Activated CD8-positive, alpha-beta memory T cell treated with anti-CD3 and anti-CD28 coated beads, Interleukin-2, amount 50 U/mL, for 1 hour (primary cell): ENCODE data around the gene ACOX2.
"Not testable (repeated sequence)": the region's sequence is repeated elsewhere in the genome, so short reads cannot be mapped to it uniquely, and the experiment has no call there.

ENCODE experiments used
- DNase-seq: peaks from one replicate; pipeline ENCODE4 v3.0.0-alpha.2; 2020; ENCODE audit errors: extremely low read depth

Gene ACOX2

DNA sequence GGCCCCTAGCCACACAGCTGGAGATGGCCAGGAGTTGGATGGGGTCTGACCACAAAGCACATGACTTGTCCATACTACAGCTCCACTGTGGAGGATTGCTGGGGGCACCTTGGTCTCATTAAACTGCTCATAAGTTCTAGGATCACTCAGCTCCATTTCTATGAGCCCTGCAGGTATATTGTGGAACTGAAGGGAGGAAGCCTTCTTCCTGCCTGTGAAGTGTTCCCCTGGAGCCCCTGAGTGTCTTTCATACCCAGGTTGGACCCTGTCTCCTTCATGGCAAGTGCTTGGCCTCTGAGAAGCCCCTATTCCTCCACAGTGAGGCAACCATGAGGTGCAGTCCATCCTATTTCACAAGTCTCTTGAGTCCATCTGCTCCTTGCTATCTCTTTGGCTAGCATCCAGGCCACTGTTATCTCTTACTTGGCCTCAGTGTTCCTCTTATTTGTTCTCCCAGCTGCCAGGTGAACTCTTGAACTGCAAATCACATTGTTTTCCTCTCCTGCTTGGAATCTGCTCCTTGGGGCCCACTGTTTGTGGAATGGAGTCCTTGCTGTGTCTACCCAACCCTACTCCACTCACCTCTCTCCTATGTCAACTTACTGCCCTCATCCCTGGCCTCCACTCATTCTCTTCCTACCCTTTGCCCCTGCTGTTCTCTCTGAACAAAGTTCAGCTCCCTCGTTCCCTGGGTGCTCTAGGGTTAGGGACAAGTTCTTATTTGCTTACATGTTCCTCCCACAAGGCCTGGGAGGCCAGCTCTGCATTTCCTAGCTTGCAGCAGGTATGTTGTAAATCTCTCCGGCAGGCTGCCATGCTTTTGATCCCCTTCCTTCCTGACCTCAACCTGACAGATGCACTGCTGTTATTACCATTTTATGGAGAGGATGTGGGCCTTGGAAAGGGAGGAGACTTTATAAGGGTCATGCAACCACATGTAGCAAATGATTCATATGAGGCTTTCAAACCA lies 1.2 kb downstream of the ACOX2 start:
- DNase-seq, result no peak

DNA sequence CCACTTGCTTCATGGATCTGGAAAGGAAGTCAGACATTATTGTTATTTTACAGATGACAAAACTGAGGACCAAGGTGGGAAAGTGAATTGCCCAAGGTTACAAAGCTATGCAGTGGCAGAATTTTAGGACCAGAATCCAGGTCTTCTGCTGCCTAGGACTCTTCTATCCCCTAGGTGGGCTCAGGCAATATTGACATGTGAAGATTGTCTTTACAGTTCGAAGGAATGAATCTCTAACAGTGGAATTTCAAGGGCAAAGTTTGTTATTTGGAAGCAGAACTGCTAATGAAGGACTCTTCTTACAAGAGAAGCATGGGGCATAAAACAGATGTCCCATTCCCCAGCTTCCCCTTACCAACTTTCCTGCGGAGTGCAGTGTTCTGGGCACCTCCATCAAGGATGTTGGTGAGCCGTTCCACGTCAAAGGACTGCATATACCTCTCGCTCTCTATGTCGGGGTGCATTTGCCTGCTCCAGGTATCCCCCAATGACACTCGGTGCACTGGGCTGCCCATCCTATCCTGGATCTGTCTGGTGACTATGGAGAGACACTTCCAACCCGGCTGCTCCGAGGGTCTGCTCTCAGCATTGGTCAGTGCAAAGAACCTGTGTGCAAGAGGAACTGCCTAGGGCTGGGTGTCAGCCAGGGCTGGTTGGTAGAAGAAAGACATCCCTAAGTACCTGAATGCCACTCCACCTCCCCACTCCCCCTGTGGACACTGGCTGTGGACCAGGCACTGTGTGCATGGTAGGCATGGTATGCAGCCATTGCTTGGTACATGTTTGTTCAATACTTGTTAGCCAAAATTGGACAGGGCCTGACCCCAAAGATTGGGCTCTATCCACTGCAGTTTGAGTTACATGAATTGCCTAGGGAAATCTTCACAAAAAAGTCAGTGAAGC lies 2.1 kb downstream of the ACOX2 start:
- no peak for DNase-seq

DNA sequence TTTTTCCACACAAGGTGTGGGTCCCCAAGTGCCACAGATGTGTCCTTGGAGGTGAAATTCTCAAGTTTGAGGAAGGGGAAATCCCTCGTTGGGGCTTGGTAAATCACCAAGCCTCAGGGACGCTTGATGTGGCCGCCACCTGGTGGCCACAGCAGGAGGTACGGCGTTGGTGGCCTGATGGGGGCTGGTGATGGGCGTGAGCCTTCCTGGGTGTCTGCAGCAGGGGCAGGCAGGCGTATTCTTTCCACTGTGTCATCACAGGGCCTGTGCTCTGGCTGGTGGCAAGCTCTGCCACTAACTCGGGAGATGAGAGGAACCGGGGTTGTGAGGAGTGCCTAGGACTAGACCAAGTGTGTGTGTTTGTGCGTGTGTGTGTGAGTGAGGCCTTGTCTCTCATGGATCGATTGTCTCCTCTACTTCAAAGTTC lies 4.2 kb downstream of the ACOX2 start:
- DNase-seq, result peak; percentile 36

DNA sequence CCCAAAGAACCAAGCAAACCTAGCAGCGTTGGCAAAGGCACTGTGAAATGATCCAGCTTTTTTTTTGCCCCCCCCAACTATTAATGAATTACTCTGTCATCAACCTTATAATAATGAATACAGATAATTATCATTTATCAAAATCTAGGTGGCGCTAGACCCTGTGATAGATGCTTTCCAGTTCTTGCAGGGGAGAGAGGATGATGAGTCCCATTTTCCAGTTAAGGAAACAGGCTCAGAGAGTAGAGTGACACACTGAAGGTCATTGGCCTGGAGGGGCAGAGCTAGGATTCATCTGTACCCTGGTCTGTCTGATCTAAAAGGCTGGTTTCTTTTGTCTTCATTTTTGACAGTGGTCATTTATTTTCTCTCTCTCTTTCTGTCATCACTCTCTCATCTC lies 5.0 kb downstream of the ACOX2 start:
- no peak for DNase-seq

DNA sequence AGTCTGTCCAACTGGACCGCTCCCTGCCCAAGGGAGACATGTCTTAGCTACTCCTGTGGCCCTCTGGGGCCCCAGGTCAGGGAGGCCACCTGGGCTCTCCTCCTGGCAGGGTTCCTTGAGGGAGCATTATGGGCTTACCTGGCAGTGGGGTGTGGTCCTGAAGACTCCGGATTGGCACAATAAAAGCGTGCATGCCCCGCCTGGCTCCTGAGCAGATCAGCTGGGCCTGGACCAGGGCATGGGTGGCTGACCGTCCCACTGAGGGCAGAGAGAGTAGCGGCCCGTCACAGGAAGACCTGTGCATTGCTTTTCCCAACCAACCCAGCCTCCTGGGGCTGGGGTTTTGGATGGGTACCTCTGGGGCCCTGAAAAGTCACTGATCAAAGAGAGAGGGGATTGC lies 5.4 kb downstream of the ACOX2 start:
- no peak for DNase-seq

DNA sequence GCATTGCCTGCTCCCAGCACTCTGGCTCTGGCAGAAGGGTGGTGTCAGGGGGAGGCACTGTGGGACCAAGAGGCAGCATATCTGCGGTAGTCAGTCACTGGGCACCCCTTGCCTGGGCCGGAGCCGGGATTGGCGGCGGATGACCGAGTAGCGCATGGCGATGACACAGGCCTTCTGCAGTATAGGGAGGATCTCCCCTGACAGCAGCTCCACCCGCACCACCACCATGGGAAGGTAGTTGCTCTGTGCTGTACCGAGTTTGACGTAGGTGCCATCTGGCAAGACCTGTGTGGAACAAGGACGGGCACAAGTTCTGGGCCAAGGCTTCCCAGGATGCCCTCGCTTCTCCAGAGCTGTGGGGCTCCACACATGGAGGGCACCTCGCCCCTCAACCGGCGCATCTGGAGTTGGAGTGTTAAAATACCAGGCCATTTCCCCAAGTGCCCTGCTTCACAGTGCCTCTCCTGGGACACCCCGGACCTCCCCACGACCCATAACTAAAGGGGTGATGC lies 6.6 kb downstream of the ACOX2 start:
- no peak for DNase-seq

DNA sequence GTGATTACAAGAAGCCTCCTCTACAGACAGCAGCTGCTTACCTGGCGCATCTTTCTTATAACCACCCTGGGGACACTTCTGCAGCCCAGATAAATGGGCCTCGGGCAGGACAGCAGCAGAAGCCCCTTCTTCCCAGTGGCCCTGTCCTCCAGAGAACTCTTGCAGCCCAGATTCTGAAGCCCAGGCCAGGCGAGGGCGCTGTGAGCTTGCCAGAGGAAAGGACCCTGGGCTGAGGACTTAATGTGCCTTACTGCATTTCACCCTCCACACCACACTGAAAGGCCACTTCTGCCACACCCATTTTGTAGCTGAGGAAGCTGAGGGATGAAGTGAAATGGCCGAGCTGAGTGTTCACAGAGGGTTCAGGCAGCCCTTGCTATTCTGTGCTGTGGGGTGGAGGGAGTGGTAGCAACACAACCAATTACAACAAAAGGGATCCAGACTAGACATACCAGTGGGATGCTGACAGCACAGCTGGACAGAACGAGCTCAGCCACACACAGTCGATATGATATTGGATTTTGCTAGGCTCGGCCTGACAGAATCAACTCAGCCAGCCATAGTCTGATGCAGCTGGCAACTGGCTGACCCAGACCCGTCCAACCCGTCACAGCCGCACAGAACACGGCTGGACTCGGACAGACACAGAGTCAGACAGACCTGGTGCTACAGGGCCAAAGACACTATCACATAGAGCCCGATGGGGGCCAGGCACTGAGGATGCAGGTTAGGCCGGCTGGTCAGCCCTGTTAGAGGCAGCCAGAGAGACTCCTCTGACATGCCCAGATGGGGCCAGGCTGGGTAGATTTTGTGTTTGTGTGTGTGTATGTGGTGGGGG lies 7.3 kb downstream of the ACOX2 start:
- no peak for DNase-seq

DNA sequence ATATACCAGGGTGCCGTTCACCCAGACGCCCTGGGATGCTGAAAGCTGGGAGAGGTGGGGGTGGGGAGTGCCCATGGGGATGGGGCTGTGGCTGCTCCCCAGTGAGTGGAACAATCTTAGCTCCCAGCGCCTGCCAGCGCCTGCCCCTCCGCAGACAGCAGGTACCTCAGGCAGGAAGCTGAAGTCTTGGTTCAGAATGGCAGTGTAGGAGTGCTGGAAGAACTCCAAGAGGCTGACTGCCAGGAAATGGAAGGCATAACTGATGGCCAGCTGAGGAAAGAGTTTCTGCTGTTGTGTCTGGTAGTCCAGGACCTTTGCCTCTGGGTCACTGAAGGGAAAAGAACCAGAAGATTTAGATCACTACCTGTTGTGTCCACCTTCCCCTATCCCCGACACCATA lies 8.4 kb downstream of the ACOX2 start:
- DNase-seq, result no peak

DNA sequence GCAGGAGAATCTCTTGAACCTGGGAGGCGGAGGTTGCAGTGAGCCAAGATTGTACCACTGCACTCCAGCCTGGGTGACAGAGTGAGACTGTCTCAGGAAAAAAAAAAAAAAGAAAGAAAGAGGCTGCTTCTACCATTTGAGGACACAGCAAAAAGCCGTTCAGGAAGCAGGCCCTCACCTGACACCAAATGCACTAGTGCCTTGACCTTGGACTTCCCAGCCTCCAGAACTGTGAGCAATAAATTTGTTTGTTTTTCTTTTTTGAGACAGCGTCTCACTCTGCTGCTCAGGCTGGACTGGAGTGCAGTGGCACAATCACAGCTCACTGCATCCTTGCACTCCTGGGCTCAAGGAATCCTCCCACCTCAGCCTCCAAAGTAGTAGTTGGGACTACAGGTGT lies 9.6 kb downstream of the ACOX2 start:
- DNase-seq, result not testable (repeated sequence)

DNA sequence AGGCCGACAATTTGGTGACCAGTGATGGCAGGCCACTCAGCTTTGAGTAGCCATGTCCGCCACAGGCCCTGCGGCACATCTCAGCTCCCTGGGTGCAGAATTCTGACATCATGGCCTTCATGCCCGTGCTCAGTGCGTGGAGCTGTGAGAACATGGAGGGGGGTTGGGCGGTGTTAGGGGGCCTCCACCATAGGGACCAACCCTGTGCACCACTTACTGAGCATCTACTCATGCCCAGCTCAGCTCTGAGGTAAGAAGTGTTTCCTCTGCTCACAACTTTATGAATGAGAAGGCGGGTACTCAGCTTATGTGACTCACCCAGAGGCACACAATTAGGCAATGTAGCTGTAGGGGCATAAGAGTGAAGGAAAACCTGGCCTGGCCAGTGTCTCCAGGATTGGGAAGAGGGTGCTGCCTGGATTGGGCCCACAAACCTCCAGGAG lies 10.5 kb downstream of the ACOX2 start:
- DNase-seq, result no peak

DNA sequence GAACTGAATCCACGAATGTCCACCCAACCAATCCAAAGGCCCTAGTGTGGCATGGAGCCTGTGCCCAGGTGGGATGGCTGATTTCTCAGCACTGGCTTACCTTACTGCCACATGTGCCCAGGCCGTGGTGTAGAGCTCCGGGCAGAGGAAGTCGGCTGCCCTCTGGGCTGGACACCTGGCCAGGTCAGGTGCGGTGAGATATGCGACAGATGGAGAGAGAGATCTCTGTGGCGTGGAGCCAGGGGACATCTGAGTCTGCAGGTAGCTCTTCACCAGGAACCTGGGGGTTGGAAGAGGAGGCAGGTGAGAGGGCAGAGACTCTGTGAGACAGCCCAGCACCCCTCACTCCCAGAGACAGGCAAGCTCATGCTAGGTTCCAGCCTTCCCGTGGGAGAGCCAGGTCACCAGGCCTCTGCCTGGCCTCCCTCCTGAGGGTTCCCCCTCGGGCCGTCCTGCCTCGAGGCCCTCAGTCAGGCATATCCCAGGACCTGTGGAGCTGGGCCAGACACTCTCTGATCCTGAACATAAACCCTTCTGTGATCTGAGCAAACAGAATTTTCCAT lies 12.6 kb downstream of the ACOX2 start:
- DNase-seq, result no peak

DNA sequence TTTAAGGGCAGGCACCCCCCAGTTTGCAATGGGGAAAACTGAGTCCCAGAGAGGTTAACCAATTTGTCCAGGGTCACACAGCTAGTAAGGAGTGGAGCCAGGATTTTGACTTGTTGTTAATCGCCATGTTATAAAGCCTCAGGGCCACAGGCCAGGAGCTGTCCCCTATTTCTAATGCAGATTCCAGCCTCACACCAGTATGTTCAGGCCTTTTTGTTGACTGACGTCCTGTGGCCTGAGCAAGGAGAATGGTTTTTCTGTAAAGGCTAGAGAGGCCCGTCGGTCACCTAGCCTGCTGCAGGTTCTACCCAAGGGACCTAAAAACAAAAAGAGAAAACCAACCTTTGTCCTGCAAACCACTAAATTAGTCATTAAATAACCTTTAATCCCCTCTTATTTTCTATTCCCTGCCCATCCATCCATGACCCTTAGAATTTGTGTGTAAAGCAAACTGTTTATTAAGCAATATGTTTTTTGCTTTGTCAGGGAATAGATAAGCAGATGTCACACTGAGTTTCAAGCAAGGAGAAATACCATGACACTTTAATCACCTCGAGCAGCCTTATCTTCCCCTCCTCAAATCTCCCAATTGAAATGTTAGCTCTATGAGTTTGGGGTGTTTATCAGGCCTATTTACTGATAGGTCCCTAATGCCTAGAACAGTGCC lies 14.1 kb downstream of the ACOX2 start:
- DNase-seq, result no peak

DNA sequence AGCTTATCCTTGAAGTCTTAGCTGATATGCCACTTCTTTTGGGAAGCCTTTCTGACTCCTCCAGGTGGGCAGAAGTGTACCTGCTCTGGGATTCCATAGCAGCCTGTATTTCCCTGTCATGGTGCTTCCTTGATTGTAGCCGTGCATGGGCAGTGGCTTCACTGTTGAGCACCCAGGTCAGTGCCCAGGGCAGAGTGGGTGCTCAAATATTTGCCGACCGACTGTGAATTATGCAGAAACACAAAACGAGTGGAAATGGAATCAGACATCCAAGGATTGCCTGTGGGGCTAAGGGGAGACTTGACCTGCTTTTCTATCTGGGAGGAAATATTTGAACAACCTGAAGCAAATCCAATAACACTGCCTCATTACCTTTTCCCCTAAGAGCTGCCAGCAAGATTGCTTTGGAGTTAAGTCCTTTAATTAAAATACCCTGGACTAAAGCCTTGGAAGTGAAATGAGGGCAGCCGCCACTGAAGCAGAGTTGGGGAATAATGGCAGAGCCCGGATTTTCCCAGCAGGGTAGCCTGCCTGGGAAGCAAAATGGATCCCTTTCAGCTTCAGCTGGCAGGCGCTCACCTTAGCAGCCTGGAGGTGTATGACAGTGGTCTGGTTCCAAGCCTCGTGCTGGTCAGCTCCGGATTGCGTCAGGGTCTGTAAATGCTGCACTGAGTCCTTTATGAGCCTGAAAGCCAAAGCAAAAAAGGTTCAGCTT lies 14.9 kb downstream of the ACOX2 start:
- no peak for DNase-seq

DNA sequence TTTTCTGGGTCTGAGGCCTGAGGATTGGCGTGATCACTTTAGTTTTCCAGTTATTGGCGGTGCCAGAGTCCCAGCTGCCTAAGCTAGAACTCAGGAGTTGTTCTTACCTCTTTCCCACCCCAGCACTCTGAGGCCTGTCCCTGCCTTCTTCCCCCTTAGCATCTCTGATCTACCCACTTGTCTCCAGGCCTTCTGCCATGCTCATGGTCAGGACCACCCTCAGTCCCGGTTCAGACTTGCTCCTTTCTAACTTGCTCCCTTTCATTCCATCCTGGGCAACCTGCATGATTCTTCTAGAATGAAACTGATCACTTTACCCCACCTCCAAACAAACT lies 15.7 kb downstream of the ACOX2 start:
- DNase-seq, result no peak

DNA sequence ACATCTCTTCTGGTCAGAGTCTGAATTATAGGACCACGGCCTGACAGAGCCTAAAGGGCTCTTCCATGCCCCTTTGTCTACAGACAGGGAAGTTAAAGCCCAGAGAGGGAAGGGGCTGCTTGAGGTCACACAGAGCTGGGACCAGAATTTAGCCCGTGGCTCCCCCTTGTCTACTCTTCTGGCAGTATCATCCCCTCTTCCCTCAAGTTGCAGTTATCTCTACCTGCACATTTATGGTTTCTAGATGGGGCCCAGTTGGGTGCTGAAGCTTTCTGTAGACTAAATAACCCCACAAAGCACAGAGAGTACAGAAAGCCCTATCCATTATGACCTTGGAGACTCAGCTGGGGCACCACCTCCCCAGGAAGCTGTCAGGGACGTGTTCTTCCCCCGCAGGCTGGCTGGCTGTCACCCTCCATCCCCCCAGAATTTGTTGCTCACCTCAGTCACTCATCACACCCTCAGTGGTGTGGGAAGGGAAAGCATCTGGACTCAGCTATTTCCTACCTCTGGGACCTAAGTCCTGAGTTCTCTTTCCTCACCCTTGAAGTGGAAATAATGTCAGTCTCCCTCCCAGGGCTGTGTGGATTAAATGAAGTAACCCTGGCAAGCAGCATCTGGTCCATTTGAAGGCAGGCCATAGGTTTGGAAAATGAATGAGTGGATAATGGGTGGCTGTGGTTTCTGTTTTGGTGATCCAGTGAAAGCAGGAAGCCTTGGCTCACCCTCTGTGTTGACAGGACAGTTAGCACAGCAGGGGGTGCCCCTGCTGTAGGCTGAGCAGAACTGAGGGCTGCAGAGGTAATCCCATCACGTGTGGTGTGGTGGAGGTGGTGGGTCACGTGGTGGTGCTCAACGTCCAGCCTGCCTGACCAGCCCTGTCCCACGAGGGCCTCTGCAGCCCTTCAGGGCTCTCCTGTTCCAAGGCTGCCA lies 16.3 kb downstream of the ACOX2 start:
- DNase-seq, result no peak

DNA sequence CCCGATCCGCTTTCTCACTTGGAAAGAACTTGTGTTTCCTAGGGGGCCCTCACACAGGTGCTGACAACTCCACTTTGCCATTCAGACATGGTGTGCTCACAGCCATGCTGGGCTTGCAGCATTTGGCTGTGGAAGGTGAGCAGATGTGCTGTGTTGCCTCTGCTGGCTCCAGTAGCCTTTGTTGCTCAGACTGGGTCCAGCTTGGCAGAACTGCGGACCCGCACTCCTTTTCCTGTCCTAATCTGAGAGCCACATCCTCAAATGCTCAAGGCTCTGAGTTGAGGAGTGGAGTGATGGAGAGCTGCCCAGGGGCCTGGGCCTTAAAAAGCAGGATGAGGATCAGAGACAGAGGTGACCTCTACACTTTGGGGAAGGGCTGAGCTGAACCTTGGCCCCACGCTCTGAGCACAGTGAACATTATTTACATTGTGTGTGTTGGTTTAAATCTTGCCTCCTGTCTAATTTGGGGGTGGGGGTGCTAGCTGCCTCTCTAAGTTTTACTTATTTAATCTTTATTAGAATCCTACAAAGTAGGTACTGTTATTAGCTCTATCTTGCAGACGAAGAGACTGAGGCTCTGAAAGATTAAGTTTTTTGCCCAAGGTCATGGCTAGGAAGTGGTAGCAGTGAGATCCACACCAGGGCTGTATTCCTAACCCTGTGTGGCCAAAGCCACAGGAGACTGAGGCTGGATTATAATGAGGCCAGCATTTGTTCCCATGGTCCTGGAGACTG lies 17.2 kb downstream of the ACOX2 start:
- DNase-seq, result no peak

DNA sequence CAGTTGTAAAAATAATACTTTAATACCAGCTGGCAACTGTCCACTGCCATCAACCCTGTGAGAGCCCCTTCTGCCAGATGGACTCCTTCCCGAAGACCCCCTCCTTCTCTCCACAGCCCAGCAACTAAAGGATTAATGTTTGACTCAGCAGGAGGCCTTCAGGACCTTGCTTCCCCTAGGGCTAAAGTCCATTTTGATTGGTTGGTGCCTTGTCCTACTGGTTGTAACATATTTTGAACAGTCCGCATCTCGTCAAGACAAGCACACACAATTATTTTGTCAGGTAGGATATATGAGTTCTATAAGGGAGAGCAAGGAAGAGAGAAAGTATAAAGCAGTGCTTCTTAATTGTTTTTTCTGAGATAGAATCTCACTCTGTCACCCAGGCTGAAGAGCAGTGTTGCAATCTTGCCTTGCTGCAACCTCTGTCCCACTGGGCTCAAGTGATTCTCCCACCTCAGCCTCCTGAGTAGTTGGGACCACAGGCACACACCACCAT lies 18.6 kb downstream of the ACOX2 start:
- no peak for DNase-seq

DNA sequence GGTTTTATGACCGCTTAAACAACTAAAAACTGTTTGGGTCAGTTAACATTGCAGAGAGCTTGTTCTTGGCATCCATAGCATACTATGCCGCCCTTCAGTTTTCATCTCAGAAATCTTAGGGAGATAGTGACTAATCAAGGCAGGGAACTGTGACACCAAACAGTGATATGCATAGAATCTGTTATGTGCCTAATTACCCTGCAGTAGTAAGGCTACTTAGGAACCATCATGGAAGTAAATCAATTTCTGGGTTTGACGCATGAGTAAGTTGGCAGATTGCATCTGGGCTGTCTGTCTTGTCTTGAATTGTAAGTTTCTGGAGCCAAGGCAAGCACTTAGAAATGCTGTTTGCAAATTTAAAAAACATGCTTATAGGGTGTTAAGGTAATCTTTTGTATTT lies 22.6 kb downstream of the ACOX2 start:
- DNase-seq, result no peak
